Measurements from ENCODE around the gene CAMK1G.

CAMK1G gene

DNA sequence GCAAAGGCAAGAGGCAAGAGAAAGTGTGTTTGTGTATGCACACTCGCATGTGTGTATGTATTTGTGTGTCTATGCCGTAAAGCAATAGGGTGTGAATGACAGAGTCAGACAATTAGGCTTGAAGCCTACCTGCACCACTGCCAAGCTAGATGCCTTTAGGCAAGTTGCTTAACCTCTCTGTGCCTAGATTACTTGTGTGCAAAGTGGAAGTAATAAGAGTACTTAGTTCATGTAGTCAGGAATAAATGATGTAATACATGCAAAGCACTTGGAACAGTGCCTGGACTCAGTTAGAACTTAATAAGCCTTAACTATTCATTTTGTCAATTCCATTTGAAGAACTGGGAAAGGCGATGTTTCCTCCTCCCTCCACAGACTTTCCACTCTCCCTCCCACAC is 37.0 kb downstream of the CAMK1G start:
- no peak for DNase-seq

DNA sequence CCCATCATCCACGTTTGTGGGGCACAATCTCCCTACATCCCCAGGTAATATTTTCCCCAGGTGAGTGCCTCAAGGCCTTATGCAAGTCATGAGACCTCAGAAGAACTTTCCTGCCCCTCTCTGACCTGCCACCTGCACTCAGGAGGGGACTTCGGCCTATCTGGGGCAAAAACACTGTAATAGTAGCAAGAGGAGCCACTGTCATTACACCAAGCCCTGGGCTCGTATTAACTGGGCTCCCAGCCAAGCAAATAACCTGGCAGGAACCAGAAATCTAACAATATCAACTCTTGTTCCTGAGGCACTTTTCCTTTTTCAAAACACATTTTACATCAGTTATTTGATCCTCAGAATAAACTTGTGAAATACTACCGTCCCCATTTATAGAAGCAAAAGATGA is 37.8 kb downstream of the CAMK1G start:
- DNase-seq = no peak

DNA sequence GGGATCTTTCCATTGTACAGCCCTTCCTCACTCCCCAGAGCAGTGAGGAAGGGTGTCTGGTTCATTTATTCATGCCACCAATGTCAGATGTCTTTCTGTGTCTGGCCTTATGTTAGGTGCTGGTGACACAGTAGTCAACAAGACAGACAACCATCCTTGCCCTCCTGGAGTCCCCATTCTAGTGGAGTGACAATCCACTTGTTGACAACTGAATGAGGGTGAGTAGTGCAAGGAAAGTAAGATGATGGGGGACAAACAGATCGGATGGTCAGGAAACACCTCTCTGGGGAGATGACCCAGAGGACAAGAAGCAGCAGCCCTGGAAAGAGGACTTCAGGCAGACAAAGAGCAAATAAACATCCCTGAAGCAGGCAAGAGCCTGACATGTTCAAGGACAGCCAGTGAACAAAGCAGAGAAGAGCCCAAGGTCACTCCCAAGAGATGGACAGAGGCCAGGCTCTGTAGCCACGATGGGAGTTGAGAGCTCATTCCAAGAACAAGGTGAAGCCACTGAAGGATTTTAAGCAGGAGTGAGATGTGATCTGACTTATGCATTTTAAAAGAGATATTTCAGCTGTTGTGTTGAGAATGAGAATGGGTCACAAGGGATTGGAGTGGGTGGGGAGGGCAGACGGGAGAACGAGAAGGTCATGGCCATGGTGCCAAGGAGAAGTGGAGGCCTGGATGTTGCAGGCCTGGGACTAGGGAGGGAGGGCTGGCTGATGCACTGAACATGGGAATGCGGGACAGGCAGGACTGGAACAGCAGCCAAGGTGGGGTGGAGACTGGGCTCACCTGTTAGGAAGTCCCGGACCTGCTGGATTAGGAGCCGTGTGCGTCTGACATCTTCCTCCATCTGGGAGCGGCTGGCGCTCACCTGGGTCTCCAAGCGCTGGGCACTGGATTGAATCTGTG is 38.5 kb downstream of the CAMK1G start:
- DNase-seq = no peak

DNA sequence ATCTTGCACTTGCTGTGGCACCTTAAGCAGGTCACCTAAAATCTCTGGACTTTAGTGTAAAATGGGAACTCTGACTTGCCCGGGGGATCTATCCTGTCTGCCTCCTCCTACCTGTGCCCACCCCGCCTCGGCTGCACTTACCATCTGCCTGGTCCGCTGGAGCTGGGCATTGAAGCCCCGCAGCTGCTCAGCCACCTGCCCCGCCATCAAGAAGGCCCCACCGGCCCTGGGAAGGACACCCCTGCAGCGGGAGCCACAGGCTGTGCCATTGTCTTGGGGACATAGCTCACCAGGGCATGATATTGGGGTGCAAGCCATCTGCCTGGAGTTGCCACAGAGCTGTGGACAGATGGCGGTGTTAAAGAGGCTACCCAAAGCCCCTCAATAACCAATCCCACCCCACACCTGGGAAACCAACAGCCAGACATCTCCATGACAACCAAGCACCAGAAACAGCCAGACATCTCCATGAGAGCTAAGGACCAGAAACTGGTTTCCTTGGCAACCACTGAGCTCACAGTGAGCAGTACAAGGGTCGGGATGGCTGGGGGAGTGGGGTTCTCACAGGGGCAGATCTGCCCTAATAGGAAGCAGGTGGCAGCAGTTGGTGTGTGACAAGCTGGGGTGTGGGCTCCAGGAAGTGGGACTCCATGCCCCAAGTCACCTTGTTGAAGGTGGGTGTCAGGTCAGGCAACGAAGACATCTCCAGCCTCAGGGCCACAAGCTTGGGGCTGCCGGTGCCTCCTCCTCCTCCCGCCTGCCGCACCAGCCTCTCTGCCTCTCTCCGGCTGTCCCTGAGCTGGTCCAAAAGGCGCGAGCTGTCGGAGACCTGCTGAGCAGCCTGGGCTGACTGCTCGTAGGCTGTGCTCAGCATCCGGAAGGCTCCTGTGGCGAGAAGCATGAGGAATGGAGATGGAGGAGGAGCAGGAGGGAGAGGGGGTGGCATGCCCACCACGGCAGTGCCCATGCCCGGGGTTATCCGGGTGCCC is 39.6 kb downstream of the CAMK1G start:
- DNase-seq = no peak

DNA sequence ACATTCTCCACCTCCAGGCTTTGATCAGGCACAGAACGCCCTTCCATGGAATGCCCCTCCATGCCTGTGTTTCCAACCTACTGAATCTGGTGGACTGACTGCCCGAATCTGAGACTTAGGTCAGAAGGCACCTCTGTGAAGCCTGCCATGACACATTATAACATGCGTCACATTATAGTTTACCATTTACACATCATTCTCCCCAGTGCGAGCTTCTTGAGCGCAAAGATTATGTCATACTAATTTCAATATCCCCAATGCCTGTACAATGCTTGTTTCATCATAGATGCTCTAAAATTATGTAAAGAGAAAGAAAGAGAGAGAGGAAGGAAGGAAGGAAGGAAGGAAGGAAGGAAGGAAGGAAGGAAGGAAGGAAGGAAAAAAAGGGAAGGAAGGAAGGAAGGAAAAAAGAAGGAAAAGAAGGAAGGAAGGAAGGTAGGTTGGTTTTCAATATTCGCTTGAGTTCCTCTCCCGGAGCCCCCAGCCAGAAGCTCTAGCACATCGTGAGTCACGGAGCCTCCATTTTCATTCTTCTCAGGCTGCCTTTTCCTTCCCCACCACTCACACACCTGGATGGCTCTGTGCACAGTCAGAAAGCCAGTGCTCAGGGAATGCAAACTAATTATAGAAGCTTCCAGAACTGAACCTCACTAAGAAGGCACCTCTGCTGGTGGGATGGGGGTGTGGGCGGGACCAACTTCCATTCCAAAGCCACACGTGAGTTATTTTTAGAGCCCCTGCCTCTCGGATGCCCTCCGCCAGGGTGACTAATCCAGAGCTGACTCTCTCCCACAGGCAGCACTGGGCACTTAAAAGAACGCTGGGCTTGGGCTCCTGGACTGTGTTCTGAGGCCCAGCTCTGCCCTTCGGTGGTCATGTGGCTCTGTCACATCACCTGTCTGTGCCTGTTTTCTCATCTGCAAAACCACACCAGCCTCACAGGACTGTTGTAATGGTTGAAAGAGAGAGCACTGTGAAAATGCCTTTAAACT is 41.3 kb downstream of the CAMK1G start:
- DNase-seq = no peak

DNA sequence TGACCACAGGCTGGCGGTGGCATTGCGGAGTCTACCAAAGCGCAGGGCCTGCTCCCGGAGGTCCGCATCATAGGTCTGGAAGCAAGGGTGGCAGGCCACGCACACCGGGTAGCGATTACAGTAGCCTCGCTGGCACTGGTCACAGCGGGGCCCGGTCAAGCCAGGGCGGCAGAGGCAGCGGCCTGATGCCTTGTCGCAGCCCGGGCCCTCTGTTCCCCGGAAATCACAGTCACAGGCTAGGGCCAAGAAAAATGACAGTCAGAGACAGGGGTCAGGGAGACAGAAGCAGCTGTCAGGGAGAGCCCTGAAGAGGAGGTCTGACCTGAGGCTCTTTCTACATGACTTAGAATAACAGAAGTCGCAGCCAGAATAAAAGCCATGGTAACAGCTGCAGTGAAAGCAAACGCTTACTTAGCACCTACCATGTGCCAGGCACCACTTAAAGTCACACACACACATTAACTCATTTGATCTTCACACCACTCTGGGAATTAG is 42.3 kb downstream of the CAMK1G start:
- no peak for DNase-seq

DNA sequence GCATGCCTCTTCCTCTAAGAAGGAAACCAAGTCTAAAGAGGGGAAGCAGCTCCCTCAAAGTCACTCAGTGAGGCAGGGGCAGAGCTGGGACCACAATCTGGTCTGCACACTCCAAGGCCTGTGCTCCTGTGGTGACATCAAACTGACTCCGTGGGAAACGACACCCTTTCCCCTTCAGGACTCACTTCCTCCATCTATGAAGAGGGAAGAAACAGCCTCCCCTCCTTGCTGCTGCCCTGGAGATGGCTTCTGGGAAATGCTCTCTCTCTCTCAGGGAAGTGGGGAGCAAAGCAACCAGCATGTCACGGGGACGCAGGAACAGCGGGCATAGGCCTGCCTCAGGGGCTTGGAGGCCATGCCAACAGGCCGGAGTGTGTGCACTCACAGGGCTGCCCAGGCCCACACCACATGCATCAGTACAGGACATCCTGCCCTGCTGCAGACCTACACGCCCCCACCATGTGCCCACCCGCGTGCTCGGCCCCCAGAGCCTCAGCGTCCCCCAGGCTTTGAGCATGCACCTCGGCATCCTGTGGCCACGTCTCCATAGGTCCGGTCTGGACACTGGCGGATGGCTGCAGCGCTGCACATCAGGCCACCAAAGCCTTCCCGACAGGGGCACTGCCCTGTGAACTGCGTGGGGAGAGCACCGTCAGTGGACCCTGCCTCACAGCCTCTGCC is 43.0 kb downstream of the CAMK1G start:
- DNase-seq = no peak

DNA sequence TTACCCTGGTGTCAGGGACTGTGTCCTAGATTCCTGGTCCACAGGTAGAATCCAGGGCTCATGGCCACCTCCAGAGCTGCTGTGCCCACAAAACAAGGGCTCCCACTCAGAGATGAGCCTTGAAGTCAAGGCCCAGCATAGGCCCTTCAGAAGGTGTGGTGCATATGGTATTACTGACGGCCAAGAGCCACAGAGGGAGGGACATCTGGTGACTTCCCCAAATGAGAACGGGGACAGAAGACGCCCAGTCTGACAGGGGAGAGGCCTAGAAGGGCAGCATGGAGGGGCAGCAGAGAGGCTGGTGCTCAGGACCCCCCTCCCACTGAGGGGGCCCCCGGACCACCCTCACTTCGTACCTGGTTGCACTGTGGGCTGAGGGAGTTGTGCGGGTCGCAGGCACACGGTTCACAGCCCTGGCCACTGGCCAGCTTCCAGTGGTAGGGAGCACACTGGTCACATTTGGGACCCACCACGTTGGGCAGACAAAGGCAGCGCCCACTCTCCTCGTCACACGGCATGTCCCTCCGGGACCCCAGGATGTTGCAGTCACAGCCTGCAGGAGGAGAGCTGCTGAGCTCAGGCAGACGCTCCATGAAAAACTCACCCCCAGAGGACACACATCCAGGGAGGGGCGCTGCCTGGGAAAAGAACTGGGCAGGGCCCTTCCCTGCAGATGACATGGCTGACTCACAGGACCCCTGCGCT is 43.7 kb downstream of the CAMK1G start:
- no peak for DNase-seq

DNA sequence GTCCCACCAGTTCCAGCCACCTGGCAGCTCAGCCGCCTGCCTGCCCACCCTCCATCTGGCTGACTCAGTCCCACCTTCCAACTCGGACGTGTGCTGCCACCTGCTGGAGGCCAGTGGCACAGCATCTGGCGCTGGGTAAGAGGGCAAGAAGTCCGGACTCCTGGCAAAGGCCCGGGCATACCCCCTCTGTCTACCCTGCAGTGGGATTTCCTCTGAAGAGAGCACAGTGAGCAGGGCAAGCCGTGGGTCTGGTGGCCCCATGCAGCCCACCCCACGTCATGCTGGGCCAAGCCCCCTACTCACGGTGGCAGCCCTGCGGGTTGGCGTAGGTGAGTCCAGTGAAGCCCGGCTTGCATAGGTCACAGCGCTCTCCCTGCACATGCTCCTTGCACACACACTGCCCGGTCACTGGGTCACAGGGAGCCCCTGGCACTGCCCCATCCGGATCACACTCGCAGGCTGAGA is 44.2 kb downstream of the CAMK1G start:
- peak; percentile 82 for DNase-seq

DNA sequence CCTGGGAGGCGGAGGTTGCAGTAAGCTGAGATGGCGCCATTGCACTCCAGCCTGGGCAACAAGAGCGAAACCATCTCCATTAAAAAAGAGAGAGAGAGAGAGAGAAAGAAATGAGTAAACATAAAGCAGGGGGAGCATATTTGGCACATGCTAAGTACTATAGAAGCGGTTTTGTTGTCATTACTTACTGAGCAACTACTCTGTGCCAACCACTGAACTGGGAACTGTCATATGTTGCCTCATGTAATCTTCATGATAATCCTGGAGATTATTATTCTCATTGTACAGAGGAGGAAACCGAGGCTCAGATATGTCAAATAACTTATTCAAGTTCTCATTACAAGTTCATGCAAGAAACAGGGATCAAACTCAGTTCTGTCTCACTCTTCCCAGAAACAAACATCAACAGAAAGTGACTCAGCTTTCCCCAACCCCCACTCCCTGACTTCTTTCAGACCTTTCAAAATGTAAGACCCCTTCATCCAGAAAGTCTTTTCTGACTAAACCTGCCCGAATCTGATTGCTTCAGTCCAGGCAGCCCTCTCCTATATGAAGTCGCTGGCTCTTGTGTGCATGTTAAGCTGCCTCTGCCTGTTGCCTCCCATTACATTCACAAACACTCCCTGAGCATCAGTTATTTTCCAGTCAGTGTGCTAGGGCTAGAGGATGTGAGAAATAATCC is 45.2 kb downstream of the CAMK1G start:
- peak; percentile 58 for DNase-seq

DNA sequence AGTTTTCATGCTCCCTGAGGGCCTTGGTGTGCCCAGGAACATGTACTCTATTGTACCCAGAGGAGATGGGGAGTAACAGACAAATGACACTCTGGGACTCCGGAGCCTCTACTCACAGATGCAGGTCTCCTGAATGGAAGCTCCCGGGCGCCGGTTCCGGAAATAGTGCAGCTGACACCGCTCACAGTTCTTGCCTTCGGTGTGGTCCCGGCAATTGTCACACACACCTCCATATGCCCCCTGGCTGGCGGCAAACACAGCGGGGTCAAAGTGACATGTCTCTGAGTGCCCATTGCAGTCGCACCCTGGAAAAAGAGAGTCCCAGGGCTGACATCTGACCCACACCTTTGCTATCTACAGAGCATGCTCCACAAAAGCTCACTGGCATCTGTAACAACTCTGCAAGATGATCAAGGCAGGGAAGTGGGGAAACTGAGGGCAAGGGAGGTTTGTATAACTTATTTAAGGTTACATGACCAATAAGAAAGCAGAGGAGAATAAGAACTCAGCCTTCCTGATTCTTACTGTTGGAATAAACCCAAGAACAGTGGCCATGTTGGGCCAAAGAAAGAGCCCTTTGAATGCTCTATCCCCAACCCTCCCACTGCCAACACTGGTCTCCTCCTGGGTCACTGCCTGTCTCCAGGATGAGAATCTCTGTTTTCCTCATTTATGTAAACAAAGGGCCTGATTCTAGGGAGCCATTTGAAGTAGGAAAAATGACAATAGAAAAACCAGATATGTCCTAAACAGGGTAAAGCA is 46.3 kb downstream of the CAMK1G start:
- no peak for DNase-seq

DNA sequence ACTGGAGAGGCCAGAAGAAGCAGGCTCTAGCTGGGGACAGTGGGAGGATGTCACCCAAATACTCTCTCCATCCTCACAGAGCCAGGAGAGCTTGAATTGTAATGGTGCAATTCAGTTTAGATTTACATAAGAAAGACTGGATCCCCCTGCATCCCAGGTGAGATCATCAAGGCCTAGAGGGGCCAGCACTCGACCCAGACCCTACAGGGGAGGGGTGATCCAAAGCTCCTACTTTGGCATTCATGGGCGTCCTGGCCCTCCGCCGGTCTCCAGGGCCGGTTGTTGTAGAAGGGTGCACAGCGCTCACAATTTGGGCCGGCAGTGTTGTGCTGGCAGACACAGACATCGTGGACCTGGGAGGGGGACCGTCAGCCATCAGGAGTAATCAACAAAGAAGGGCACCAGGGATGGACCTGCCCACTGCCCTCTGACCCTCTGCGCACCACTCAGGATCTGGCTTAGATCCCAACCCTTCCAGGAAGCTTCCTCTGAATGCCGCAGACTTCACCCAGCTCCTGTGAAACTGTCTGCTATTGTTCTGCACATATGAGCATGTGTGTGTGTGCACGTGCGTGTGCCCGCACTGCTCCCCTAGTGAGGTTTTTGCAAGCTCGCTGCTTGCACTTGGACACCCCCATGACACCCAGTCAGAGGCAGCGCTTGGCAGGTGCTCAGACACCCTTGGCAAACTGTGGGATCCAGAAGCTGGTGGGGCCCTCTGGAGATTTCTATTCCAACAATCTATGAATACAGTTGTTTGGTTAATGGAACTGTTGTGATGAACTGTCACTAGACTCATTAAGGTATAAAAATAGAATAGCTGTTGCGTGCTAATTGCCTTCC is 47.1 kb downstream of the CAMK1G start:
- no peak for DNase-seq

DNA sequence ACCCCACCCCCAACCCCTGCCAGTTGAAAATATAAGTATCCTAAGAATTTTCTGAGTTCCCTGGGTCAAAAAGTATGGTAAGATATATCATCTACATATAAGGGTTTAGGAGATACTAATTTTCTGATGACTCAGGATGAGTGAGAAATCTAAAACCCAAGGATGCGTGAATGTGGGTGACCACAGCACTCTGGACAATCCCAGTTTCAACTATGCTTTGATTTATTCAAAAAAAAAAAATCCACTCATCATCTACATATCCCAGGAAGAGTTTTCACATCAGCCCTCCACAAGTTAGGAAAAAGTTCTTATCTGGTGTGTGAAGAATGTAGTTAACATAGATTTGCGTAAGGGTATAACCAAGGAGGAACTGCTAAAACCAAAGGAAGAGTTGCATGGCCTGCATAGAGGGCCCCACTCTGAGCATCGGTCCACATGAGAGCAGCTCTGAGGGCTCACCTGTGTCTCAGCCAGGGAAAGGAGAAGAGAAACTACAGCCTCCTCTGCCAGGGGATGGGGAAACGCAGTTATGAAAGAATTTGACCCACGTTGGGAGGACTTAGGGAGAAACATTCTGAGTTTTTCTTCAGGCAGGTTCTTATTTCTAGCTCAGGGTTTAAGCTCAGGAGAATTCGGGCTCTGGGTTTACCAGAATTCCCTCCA is 50.0 kb downstream of the CAMK1G start:
- no peak for DNase-seq

DNA sequence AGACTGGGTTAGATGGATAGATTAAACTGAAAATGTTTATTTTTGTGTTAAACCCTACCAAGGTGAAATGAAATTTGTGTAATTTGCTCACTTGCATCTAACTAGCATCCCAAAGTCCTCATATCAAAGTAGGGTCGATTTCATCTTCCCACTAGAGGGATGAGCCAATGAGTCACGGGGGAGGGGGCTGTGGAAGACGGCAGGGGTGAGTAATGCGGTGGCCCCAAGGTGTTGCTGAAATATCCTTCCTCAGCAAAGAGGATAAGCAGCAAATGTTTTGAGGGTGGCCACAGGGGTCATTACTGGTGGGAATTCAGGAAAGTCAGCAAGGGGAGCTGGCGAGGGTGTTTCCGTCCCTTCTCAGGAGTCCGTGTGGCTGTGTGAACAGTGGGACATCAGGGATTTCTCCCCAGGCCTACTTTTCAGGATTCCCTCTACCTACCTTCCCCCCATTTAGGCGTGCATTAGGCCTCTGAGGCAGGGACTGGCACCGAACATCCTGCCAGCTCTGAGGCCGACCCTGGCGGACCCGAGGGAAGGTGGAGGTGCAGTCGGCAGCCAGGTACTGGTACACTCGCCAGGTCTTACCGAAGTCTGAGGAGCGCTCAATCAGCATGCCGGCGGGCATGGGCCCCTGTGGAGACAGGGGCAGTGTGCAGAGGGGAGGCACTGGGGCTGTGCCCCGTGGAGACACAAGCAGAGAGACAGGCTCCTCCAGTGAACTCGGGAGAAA is 50.7 kb downstream of the CAMK1G start:
- no peak for DNase-seq

DNA sequence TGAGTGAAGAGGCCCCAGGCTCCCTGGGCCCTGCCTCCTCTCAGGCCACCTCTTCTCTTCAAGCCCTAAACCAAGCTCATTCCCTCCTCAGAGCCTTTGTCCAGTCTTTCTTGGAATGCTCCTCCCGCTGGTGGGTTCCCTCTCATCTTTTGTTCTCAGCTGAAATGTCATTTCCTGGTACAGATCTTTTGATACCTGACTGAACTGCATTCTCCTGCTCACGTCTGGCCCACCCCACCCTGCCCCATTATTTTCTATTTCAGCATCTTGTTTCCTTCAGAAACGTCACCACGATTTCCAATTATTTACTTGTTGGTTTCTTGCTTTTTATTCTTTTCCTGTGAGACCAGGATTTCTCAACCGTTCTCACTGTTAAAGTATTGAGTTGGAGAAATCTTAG is 52.3 kb downstream of the CAMK1G start:
- no peak for DNase-seq

DNA sequence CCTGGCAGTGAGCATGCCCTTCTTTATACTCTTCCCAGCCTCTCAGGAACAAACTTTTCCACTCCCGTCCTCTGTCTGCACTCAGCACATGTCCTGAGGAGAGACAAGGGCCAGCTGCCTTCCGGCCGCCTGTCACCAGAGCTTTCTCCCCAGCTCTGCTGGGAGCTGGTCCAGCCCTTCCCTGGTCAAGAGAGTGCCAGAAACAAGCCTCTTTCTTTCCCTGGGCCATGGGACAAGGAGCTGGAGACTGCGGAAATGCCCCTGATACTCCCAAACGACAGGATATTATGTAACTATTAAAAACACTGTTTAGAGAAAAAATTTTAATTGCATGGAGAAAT is 58.3 kb downstream of the CAMK1G start:
- DNase-seq = no peak

DNA sequence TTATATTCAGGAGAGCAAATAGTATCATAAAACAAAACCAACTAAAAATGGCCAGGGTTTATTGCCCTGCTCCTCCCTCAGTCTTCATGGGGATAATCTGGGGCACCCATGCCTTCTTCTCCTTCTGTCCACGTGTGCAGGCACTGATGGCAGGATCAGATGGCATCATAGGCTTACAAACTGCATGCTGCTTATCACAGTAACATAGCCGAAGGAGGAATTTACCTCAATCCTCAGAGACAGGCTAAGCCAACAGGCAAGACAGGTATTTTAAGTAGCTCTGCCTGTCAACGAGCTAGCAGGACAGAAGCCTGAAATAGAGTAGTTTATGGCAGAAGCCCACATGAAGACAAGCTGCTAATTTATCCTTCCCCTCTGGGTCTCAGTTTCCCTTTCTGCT is 59.3 kb downstream of the CAMK1G start:
- no peak for DNase-seq
